ENCODE results near the gene CLDN11.

The CLDN11 gene

DNA sequence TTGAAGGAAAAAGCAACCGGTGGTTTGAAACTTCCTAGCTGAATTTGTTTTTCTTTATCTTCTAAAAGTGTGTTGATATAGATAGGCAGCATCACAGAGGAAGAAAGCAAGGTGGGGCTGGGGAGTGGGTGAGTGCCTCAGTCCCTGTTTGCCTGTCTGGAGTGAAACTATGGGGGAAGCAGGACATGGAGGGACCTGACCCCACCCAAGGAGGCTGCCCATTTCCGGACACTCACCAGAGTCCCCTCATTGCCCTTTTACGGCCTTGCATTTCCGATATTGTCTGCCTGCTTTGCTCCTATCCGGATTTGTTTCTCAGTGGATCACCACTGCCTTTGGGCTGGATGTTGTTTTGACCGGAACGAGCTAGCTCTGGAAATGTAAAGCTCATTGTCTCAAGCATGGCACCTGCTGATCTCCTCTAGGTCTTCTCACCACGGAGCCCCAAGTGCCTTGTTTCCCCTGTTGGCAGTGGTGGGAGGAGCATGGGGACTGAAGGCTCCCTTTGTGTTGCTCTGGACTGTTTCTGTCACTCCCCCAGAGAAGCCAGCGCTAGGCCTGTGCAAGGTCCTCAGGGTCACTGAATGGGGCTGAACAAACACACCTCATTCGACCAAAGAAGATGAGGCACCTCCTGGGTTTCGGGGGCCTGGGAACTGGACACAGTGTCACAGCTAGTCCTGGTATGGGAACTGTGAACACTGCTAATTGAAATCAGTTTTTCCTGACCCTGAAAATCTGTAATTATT lies 7.0 kb downstream of the CLDN11 start:
- H3K4me3 ChIP-seq (ENCODE audit: low read length), result no peak overlapping the region; the same call in 1 of the 2 replicates
- peak; percentile 37 for DNase-seq (ENCODE audit: low read depth, low spot score)

GRCh38 chr3:170426240-170426797 lies 7.7 kb downstream of the CLDN11 start:
- no peak overlapping the region for H3K4me3 ChIP-seq (ENCODE audit: low read length)
- peak; percentile 87 for DNase-seq (ENCODE audit: low read depth, low spot score)

DNA sequence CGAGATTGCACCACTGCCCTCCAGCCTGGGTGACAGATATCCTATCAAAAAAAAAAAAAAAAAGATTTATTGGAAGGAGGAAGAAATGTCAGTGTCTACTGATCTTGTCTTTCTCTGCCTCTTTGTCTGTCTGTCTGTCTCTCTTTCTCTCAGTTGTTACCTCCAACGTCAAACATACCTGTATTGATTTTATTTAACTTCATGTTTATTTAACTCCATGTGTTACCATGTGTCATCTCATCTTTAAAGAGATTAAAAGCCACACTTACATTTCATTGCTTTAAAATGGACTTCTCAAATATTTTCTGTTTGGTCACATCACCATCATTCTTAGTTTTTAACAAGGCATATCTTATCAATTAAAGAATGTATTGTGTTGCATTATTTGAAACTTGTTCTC lies 9.4 kb downstream of the CLDN11 start:
- no peak overlapping the region for H3K4me3 ChIP-seq (ENCODE audit: low read length)
- DNase-seq (ENCODE audit: low read depth, low spot score), result no peak

DNA sequence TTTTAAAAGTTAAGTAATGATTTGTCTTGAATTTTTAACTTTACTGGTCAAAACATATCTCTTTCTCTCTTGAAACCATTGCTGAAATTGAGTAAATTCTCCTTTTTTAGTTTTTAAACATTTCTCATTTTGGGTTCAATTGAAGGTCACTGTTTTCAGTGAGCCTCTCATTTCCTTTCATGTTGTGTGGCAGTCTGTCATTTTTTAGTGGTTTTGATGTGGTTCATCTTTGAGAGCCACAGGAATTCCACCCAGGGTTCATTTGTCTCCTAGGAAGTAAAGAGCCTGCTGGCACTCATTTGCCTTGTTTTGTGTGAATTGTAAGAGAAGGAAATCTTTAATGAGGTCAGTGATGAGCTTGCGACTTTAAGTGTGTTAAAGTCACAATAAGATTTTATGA lies 10.4 kb downstream of the CLDN11 start:
- peak; percentile 61 for DNase-seq (ENCODE audit: low read depth, low spot score)
- no peak overlapping the region for H3K4me3 ChIP-seq (ENCODE audit: low read length)

DNA sequence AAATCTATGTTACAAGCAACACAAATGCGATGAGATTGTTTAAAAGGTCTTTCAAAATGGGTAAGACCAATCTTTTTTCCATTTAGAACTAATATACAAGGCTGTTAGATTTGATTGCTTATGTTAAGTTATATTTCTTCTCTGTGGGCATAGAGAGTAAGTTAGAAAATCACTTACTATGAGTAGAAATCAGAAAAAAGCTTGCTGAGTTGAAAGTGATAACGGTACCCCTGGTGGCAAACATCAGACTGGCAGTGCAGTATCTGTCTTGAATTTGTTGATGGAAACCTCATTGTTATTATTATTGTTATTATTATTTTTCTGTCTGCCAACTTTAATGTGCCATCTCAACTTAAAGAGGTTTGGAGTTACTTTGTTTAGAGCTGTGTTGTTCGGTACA lies 12.4 kb downstream of the CLDN11 start:
- no peak for DNase-seq (ENCODE audit: low read depth, low spot score)
- no peak overlapping the region for H3K4me3 ChIP-seq (ENCODE audit: low read length)

DNA sequence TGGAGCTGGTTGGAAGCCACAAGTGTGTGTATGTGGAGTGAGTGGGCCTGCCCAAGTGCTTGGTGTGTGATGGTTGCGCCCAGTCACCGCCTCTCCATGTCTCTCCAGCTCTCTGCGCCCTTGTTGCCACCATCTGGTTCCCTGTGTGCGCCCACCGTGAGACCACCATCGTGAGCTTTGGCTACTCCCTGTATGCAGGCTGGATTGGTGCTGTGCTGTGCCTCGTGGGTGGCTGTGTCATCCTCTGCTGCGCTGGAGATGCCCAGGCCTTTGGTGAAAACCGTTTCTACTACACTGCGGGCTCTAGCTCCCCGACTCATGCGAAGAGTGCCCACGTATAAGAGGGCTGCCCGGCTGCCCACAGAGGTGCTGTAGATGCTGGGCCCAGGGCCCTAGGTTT lies 13.7 kb downstream of the CLDN11 start:
- no peak for DNase-seq (ENCODE audit: low read depth, low spot score)
- H3K4me3 ChIP-seq (ENCODE audit: low read length), result no peak overlapping the region

GRCh38 chr3:170436697-170437096 lies 18.0 kb downstream of the CLDN11 start:
- H3K4me3 ChIP-seq (ENCODE audit: low read length), result no peak overlapping the region
- DNase-seq (ENCODE audit: low read depth, low spot score), result no peak

DNA sequence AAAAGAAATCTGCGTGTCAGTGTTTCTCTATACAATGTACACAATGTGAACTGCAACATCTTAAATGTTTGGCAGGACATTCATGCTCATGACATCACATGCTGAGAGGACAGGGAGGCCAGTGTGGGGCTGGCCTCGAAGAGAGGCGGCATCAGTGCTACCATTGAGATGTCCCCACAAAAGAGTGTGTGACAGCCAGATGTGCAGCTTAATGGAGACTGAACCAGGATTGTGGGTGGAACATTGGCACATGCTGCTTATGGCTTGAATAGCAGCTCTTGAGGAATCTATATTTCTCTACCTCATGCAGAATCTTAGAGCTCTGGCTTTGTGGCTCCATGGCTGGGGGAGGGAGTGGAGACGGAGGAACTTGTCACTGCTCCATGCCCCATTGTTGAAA lies 18.5 kb downstream of the CLDN11 start:
- H3K4me3 ChIP-seq (ENCODE audit: low read length), result no peak overlapping the region
- DNase-seq (ENCODE audit: low read depth, low spot score), result no peak

DNA sequence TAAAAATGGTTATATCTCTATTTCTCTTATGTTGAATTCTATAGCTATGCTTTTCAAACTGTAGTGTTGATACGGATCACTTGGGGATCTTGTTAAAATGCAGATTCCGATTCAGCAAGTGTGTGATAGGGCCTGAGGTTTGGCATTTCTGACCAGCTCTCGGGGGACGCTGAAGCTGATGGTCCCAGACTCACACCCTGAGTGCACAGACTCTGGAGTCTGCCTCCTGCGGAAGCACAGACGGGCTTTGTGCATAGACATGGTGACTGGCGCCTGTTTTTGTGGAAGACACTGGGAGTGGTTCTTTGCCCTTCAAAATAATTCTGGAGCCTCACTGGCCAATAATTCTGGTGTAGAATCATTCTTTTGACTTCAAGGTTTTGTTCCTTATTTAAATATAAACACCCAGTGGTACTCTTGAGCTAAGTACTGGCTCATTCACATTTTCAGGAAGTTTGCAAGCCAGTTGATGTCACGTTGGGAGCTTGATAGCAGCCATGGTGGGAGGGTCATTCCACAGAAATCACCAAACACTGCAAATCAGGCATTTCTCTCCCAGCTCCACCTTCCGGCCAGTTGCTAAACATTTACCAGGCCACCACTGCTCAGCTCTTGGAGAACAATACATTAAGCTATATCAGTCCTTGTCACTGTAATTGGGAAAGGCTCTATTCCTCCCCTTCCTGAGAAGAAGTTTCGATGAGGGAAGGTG lies 19.2 kb downstream of the CLDN11 start:
- H3K4me3 ChIP-seq (ENCODE audit: low read length), result no peak overlapping the region
- DNase-seq (ENCODE audit: low read depth, low spot score), result no peak

GRCh38 chr3:170438836-170439235 lies 20.2 kb downstream of the CLDN11 start:
- no peak overlapping the region for H3K4me3 ChIP-seq (ENCODE audit: low read length)
- DNase-seq (ENCODE audit: low read depth, low spot score), result no peak

GRCh38 chr3:170440344-170440743 lies 21.7 kb downstream of the CLDN11 start:
- DNase-seq (ENCODE audit: low read depth, low spot score), result no peak
- no peak overlapping the region for H3K4me3 ChIP-seq (ENCODE audit: low read length)

GRCh38 chr3:170441412-170441811 lies 22.7 kb downstream of the CLDN11 start:
- no peak for DNase-seq (ENCODE audit: low read depth, low spot score)

GRCh38 chr3:170442947-170443346 lies 24.3 kb downstream of the CLDN11 start:
- no peak overlapping the region for H3K4me3 ChIP-seq (ENCODE audit: low read length)
- DNase-seq (ENCODE audit: low read depth, low spot score), result no peak

More at GRCh38 chr3:170441412-170441811, 22.7 kb downstream of the CLDN11 start:
- no peak overlapping the region for H3K4me3 ChIP-seq (ENCODE audit: low read length)

DNA sequence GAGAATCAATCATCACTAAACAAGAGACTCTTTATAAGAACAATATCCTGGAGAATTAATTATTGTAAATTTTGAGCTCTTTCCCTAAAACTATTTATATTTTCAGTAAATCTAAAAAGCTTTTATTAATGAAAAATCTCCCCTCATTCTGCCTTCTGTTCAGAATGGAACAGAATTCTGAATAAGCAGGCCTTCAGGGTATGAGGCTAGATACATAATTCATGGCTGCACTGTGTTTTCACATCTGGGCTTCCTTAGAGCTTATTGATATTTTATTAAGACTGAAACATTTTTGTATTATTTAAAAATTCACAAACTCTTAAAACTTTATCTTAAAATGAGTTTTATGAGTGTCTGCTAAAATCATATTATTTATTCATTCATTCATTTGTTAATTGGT lies 24.8 kb downstream of the CLDN11 start:
- no peak overlapping the region for H3K4me3 ChIP-seq (ENCODE audit: low read length)
- DNase-seq (ENCODE audit: low read depth, low spot score), result no peak

GRCh38 chr3:170448584-170448983 lies 29.9 kb downstream of the CLDN11 start:
- no peak overlapping the region for H3K4me3 ChIP-seq (ENCODE audit: low read length)
- no peak for DNase-seq (ENCODE audit: low read depth, low spot score)

DNA sequence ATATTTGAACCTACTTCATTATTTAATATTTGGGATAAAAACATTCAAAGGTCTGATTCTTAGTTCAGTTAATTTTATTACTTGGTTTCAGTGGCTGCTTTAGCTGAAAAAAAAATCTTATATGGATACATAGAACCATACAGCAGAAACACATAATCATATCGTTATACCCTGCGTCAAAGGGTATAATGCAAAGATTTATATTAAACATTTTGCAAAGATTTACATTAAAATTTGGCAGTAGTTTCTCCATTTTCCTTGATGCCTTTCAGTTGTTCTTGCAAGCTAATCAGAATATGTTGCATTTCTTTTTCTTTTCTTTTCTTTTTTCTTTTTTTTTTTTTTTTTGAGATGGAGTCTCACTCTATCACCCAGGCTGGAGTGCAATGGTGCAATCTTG lies 31.4 kb downstream of the CLDN11 start:
- no peak overlapping the region for H3K4me3 ChIP-seq (ENCODE audit: low read length)
- DNase-seq (ENCODE audit: low read depth, low spot score), result no peak

DNA sequence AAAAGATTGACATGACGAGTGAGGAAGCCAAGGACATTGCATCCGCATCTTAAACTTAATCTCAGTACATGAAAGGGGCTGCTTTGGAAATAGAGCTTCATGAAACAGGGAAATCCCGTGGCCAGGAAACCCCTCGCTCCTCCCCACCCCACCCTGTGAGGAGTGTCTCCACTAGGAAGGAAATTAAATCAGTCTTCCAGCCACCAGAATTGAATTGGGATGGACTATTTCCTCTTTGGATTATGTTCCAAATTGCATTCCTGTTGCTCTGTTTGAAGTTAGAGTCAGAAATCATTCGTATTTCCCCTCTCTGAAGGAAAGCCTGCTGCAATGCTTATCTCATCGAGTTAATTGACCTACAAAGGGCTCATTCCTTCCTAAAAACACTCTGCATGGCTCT lies 35.8 kb downstream of the CLDN11 start:
- DNase-seq (ENCODE audit: low read depth, low spot score), result no peak
- no peak overlapping the region for H3K4me3 ChIP-seq (ENCODE audit: low read length)

DNA sequence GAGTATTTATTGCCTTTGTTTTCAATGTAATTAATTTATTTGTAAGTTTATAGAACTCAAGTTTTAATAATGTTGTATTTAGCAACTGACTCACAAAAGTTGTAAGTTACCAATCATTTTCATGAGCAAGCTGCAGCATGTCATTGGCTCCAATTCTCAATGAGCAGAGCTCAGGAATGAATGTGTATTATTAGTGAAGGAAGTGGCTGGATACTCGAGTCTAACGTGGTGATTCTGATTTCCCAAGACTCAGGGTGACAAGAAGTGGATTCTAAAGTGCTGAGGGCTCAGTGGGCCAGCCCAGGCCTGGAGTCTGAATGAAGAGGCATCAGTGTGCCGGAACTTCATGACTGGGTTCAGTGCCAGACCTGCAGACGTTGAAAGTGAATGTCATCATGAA lies 39.6 kb downstream of the CLDN11 start:
- DNase-seq (ENCODE audit: low read depth, low spot score), result no peak
- H3K4me3 ChIP-seq (ENCODE audit: low read length), result no peak overlapping the region

DNA sequence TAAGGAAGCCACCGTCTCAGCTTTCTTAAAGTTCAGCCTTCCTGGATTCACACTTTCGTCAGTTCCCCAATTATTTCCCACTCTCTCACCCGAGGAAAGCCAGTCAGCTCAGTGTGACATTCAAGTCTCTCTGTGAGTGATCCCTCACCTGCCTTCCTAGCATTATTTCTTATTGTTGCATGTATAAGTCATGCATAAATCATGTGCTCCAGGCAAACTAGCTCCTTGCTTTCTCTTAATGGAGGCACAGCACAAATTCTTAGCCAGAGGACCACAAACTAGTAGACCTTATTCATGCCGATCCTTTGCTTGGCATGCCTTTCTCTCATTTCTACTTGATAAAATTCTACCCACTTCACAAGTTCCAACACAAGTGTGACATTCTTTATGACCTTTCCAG lies 44.3 kb downstream of the CLDN11 start:
- no peak overlapping the region for H3K4me3 ChIP-seq (ENCODE audit: low read length)
- no peak for DNase-seq (ENCODE audit: low read depth, low spot score)

GRCh38 chr3:170465955-170466354 lies 47.3 kb downstream of the CLDN11 start:
- no peak for DNase-seq (ENCODE audit: low read depth, low spot score)
- H3K4me3 ChIP-seq (ENCODE audit: low read length), result no peak overlapping the region
